Ovary (tissue), 9 donors: Measurements from ENCODE around the gene NDE1. TPM values are rescaled to one million over a fixed set of nuclear protein-coding genes. Genes with fewer than 3 reads are reported as not detected.

Source experiments
- DNase-seq, 5 donors: peaks; one replicate each; pipeline ENCODE4 v3.0.0-alpha.2; 2019 to 2020
- H3K27ac ChIP-seq, 2 donors: fragments of 200-600 bp; one replicate each; pipeline versions ENCODE4 v1.5.1 to v1.8.0; 2019 to 2022
- H3K27me3 ChIP-seq: fragments of 200-600 bp; one replicate; pipeline ENCODE4 v1.8.0; 2022
- H3K36me3 ChIP-seq: fragments of 200-600 bp; sonication (generic); one replicate; pipeline ENCODE4 v1.5.1; 2019
- H3K4me1 ChIP-seq: one replicate; pipeline ENCODE4 v1.8.1; 2013; ENCODE audit warnings: mild to moderate bottlenecking, moderate library complexity; ENCODE audit not compliant: insufficient read depth
- H3K4me3 ChIP-seq: fragments of 200-600 bp; sonication (generic); one replicate; pipeline ENCODE4 v1.5.1; 2017
- H3K9me3 ChIP-seq, 2 donors: fragments of 200-600 bp in 1 of 2; sonication (generic) in 1 of 2; one replicate each; pipeline versions ENCODE4 v1.5.1 to v1.8.1; 2013 to 2019; ENCODE audit warnings: mild to moderate bottlenecking in 1 of 2, moderate library complexity in 1 of 2
- CTCF ChIP-seq, 3 donors: fragments of 450-650 bp in 2 of 3; fragments of 200-600 bp in 1 of 3; IDR thresholded peaks; one replicate each; pipeline versions ENCODE4 v1.5.1 to v1.8.0; 2016 to 2022; ENCODE audit warnings: antibody characterized with exemption in 3 of 3, mild to moderate bottlenecking in 1 of 3
- EP300 ChIP-seq: sonication (generic); formaldehyde crosslinking; IDR thresholded peaks from one replicate; pipeline ENCODE4 v1.6.1; 2017; ENCODE audit warnings: antibody characterized with exemption
- POLR2A ChIP-seq: fragments of 450-650 bp; IDR thresholded peaks from one replicate; pipeline ENCODE4 v1.6.1; 2017; ENCODE audit warnings: antibody characterized with exemption, mild to moderate bottlenecking, moderate library complexity
- WGBS, 3 donors: extraction: QIAGEN DNeasy Blood & Tissue Kit in 1 of 3; methylation state at CpG; one replicate each; pipeline versions ENCODE4 v1.1.5 to v1.1.7; 2013 to 2017; 5-methylcytosine and 5-hydroxymethylcytosine counted together
- intact Hi-C, 4 donors: fragments of 100-400 bp; cut with DNase I; formaldehyde crosslinking; loops; one replicate each; pipeline versions ENCODE4 v1.11.0 to v1.15.1; 2022 to 2023
- polyA plus RNA-seq, 2 donors: library from polyadenylated mRNA; stranded (reverse); fragments of 200-250 nt in 1 of 2; fragments of 350-450 nt in 1 of 2; fragmentation: Illumina TruSeq in 1 of 2; extraction: RNeasy Lipid Tissue Mini Kit (QIAGEN cat#74804) in 1 of 2; gene quantifications; one replicate each; pipeline ENCODE4 v1.2.3, GENCODE V29; 2013 to 2014
- total RNA-seq, 7 donors: library from RNA; depleted of rRNA in 2 of 7; stranded (reverse); fragments of >200 nt in 2 of 7; fragmentation: NEBNext Ultra II Directional in 3 of 7; extraction: Animal tissue kit (Norgen Biotek cat#: 25700) in 3 of 7; gene quantifications; one replicate each; pipeline versions ENCODE4 v1.1.0 to v1.2.4, GENCODE V29; 2016 to 2023
- donor health status: DM: no; HTN: no; CAD: no; lungs with moderate emphysema.
- donor health status: DM: no; HTN: no; CAD: no.
- donor health status: Bipolar disorder and iron deficiency.
- donor health status: DM: yes; HTN: yes; CAD: no.
- donor health status: DM: no; HTN: no; CAD: no.
- donor health status: DM: yes; HTN: yes; CAD: no.

NDE1 gene
- total and polyA plus RNA-seq, 9 donors: 9.8 to 31.9 (median 22.4) TPM

DNA sequence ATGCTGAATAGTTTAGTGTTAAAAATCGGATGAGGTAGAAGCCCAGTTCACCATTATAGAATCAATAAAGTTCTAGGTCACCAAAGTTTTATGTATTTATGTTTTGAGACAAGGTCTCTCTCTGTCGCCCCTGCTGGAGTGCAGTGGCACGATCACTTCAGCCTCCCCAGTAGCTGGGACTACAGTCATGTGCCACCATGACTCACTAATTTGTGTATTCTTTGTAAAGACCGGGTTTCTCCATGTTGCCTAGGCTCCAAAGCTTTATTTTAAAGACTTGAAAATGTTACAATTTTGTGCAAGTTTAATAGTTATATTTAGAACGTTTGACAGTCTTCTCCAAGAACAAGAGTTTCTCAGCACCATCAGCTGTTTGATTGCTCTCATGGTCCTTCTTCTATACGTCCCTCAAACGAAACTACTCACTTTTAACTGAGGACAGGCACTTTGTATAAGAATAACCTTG, 32.1 kb downstream of the NDE1 start:
- H3K4me3 ChIP-seq: no peak overlapping the region
- H3K27ac ChIP-seq: no peak overlapping the region
- H3K4me1 ChIP-seq: no peaks in the 10 kb centered on the region
- H3K36me3 ChIP-seq: no peaks in the 10 kb centered on the region
- H3K9me3 ChIP-seq: no peaks in the 10 kb centered on the region
- intact Hi-C loops: no loop called here
- DNase-seq: no peak
- 65 to 66% (median 65%) methylated on average over 7 of the region's 7 CpGs for WGBS, 3 donors
- H3K27me3 ChIP-seq: no peaks in the 10 kb centered on the region
- TF ChIP-seq CTCF (IDR thresholded peaks at IDR 0.05) (no peak), POLR2A (no peak), EP300 (no peak)

DNA sequence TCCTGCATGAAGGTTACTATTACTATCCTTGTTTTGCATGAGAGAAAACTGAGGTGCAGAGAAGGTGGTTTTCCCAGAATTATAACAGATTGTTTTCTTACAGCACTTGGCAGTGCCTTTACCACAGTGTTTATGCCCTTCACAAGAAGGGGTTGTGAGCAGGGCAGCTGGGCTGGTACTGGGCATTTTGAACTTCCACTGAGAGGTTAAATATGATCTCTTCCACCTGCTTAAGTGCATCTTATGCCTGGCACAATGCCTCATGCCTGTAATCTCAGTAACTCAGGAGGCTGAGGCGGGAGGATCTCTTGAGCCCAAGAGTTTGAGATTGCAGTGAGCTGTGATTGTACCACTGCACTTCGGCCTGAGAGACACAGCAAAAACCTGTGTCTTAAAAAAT, 36.2 kb downstream of the NDE1 start:
- no peaks in the 10 kb centered on the region for H3K4me1 ChIP-seq

GRCh38 chr16:15689290-15689689, 39.2 kb downstream of the NDE1 start:
- no peaks in the 10 kb centered on the region for H3K4me1 ChIP-seq
- no peak for DNase-seq
- intact Hi-C loops: no loop called here

More for the DNA sequence above, 36.2 kb downstream of the NDE1 start:
- Histone ChIP-seq H3K4me3 (no peak overlapping the region), H3K9me3 (no peaks in the 10 kb centered on the region), H3K27ac (no peak overlapping the region), H3K36me3 (no peaks in the 10 kb centered on the region), H3K27me3 (no peaks in the 10 kb centered on the region)
- WGBS, 3 donors: 93 to 96% (median 94%) methylated on average over 2 of the region's 2 CpGs
- intact Hi-C loops: no loop called here
- no peak for DNase-seq
- TF ChIP-seq POLR2A (no peak), CTCF (IDR thresholded peaks at IDR 0.05) (no peak), EP300 (no peak)

DNA sequence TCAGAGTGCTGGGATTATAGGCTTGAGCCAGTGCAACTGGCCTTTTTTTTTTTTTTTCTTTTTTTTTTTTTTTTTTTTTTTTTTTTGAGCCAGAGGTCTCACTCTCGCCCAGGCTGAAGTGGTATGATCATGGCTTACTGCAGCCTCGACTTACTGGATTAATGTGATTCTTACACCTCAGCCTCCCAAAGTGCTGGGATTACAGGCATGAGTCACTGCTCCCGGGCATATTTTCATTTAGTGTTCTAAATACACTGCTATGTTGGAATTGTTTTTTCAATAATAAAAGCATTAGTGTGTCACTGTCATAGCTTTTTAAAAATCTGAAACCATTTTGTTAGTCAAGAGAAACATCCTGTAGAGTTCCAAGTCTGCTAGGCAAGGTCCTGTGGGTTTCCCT, 40.3 kb downstream of the NDE1 start:
- TF ChIP-seq CTCF (IDR thresholded peaks at IDR 0.05): no peak
- no peak for TF ChIP-seq EP300
- no peak for TF ChIP-seq POLR2A
- DNase-seq: no peak
- no peaks in the 10 kb centered on the region for H3K36me3 ChIP-seq
- H3K4me3 ChIP-seq: no peak overlapping the region
- no peaks in the 10 kb centered on the region for H3K9me3 ChIP-seq
- no peaks in the 10 kb centered on the region for H3K4me1 ChIP-seq
- no peak overlapping the region for H3K27ac ChIP-seq
- 67 to 78% (median 76%) methylated on average over 3 of the region's 3 CpGs for WGBS, 3 donors
- no peaks in the 10 kb centered on the region for H3K27me3 ChIP-seq
- intact Hi-C loops: no loop called here

More at GRCh38 chr16:15689290-15689689, 39.2 kb downstream of the NDE1 start:
- TF ChIP-seq CTCF (IDR thresholded peaks at IDR 0.05) (no peak), EP300 (no peak), POLR2A (no peak)
- H3K27ac ChIP-seq: no peak overlapping the region
- H3K9me3 ChIP-seq: no peaks in the 10 kb centered on the region
- 70 to 86% (median 76%) methylated on average over 3 of the region's 3 CpGs for WGBS, 3 donors
- H3K27me3 ChIP-seq: no peaks in the 10 kb centered on the region
- no peak overlapping the region for H3K4me3 ChIP-seq
- H3K36me3 ChIP-seq: no peaks in the 10 kb centered on the region
